NCI-H1694 (cell line): ENCODE measurements around the gene ASTN2.

ENCODE experiments used
- DNase-seq: peaks from one replicate; lab custom pipeline; 2025; lab: John Stamatoyannopoulos, UW

The ASTN2 gene

GRCh38 chr9:116800885-116801284 is 614.0 kb downstream of the ASTN2 start:
- peak; percentile 36 for DNase-seq

GRCh38 chr9:116800074-116800473 is 614.8 kb downstream of the ASTN2 start:
- DNase-seq, result no peak

GRCh38 chr9:116798521-116798920 is 616.3 kb downstream of the ASTN2 start:
- DNase-seq, result no peak

- no peak for DNase-seq
Measured at GRCh38 chr9:116797276-116797675, 617.6 kb downstream of the ASTN2 start.

- DNase-seq, result no peak
Measured at GRCh38 chr9:116796669-116797068, 618.2 kb downstream of the ASTN2 start.

GRCh38 chr9:116795821-116796220 is 619.0 kb downstream of the ASTN2 start:
- no peak for DNase-seq

GRCh38 chr9:116792271-116792670 is 622.6 kb downstream of the ASTN2 start:
- DNase-seq, result no peak

- DNase-seq, result no peak
Measured at GRCh38 chr9:116791326-116791725, 623.5 kb downstream of the ASTN2 start.

- DNase-seq, result no peak
Measured at GRCh38 chr9:116789081-116789480, 625.8 kb downstream of the ASTN2 start.

- no peak for DNase-seq
Measured at GRCh38 chr9:116786737-116787136, 628.1 kb downstream of the ASTN2 start.

- no peak for DNase-seq
Measured at GRCh38 chr9:116777116-116777515, 637.7 kb downstream of the ASTN2 start.

- no peak for DNase-seq
Measured at GRCh38 chr9:116774421-116775180, 640.3 kb downstream of the ASTN2 start.

- DNase-seq, result peak; percentile 84
Measured at GRCh38 chr9:116767219-116767618, 647.6 kb downstream of the ASTN2 start.

GRCh38 chr9:116765011-116765410 is 649.8 kb downstream of the ASTN2 start:
- DNase-seq, result no peak

GRCh38 chr9:116763770-116764169 is 651.1 kb downstream of the ASTN2 start:
- DNase-seq, result no peak

GRCh38 chr9:116760636-116761035 is 654.2 kb downstream of the ASTN2 start:
- DNase-seq, result no peak

- DNase-seq, result peak; percentile 46
Measured at GRCh38 chr9:116757030-116757429, 657.8 kb downstream of the ASTN2 start.

GRCh38 chr9:116753389-116753788 is 661.5 kb downstream of the ASTN2 start:
- DNase-seq, result no peak

- DNase-seq, result no peak
Measured at GRCh38 chr9:116750510-116750909, 664.3 kb downstream of the ASTN2 start.

- no peak for DNase-seq
Measured at GRCh38 chr9:116749772-116750171, 665.1 kb downstream of the ASTN2 start.

- no peak for DNase-seq
Measured at GRCh38 chr9:116749176-116749575, 665.7 kb downstream of the ASTN2 start.

- DNase-seq, result no peak
Measured at GRCh38 chr9:116741742-116742141, 673.1 kb downstream of the ASTN2 start.

- no peak for DNase-seq
Measured at GRCh38 chr9:116741086-116741740, 673.6 kb downstream of the ASTN2 start.

- peak; percentile 77 for DNase-seq
Measured at GRCh38 chr9:116737152-116737546, 677.7 kb downstream of the ASTN2 start.
